K562 (cell line): Measurements from ENCODE around the gene HNF4A. TPM values are rescaled to one million over a fixed set of nuclear protein-coding genes. Genes with fewer than 3 reads are reported as not detected.

Source experiments
- ATAC-seq: fragments of 200-7000 bp; cut with Tn5 transposase; 3 replicates; pipeline ENCODE4 v1.9.1; 2020; ENCODE audit warnings: moderate library complexity
- BruUV-seq: library from RNA; stranded (reverse); fragments of 400-500 nt; replicated peaks from 2 replicates; lab custom pipeline; 2021; lab: Mats Ljungman, UMichigan
- CTCF ChIA-PET: fragments of 300-600 bp; formaldehyde crosslinking; extraction: SDS; loops from one replicate; lab custom pipeline; 2021; ENCODE audit warnings: low intra/inter-chr PET ratio; lab: Yijun Ruan, JAX
- POLR2A ChIA-PET: fragments of 300-600, 350-650 bp; sonication (Branson Sonifier 250); formaldehyde crosslinking; extraction: SDS; loops from one replicate; lab custom pipeline; 2021; ENCODE audit warnings: antibody characterized with exemption, inconsistent platforms; lab: Yijun Ruan, JAX
- DNase-seq, 4 experiments: peaks; one replicate each; pipeline versions ENCODE4 v3.0.0 to v3.0.0-alpha.2; 2011 to 2018; ENCODE audit warnings: low spot score in 3 of 4, mixed read lengths in 3 of 4; ENCODE audit errors: extremely low read depth in 1 of 4
- FAIRE-seq: peaks from 2 replicates; lab custom pipeline; 2011; peaks lifted over from hg19 to GRCh38; lab: Jason Lieb, UNC
- H2AFZ ChIP-seq: 2 replicates; pipeline ENCODE4 v1.6.0; 2011; ENCODE audit warnings: low read depth, low read length, control low read depth, inconsistent platforms
- H3K27ac ChIP-seq: fragments of 200-600 bp; 3 replicates; pipeline ENCODE4 v1.8.0; 2011; ENCODE audit warnings: low read depth, mild to moderate bottlenecking, control low read depth, inconsistent platforms, low read length, moderate library complexity, mixed read lengths; ENCODE audit errors: extremely low read depth
- H3K27me3 ChIP-seq, 2 experiments: fragments of 300-600 bp in 1 of 2; 2 replicates in 1 of 2; 3 replicates in 1 of 2; pipeline versions ENCODE4 v1.6.0 to v1.8.0; 2011; ENCODE audit warnings: inconsistent platforms in 2 of 2, low read length in 2 of 2, mild to moderate bottlenecking in 1 of 2, mixed read lengths in 1 of 2, moderate library complexity in 1 of 2; ENCODE audit not compliant: control insufficient read depth in 2 of 2, insufficient read depth in 2 of 2
- H3K36me3 ChIP-seq: fragments of 300-600 bp; 3 replicates; pipeline ENCODE4 v1.8.0; 2011; ENCODE audit warnings: mild to moderate bottlenecking, low read length, inconsistent platforms; ENCODE audit not compliant: control insufficient read depth, insufficient read depth
- H3K4me1 ChIP-seq, 2 experiments: fragments of 200-600 bp in 1 of 2; replicated peaks in 1 of 2; 2 replicates in 1 of 2; 3 replicates in 1 of 2; pipeline versions ENCODE4 v1.5.1 to v1.8.0; 2011; ENCODE audit warnings: inconsistent platforms in 2 of 2, low read length in 2 of 2, mild to moderate bottlenecking in 1 of 2, mixed read lengths in 1 of 2, moderate library complexity in 1 of 2; ENCODE audit not compliant: control insufficient read depth in 2 of 2, insufficient read depth in 2 of 2
- H3K4me2 ChIP-seq: 2 replicates; pipeline ENCODE4 v1.6.1; 2011; ENCODE audit warnings: low read length, control low read depth, inconsistent platforms, mixed read lengths; ENCODE audit not compliant: insufficient read depth
- H3K4me3 ChIP-seq: fragments of 200-600 bp; sonication (generic), shearing (Covaris generic); 2 replicates; pipeline ENCODE4 v1.5.1; 2016; ENCODE audit warnings: control low read depth, inconsistent platforms
- H3K79me2 ChIP-seq: fragments of 200-600 bp; 3 replicates; pipeline ENCODE4 v1.8.0; 2011; ENCODE audit warnings: low read length, inconsistent platforms; ENCODE audit not compliant: control insufficient read depth, insufficient read depth
- H3K9ac ChIP-seq, 2 experiments: 2 replicates each; pipeline versions ENCODE4 v1.6.0 to v1.6.1; 2011; ENCODE audit warnings: low read depth in 2 of 2, low read length in 2 of 2, control low read depth in 1 of 2, inconsistent platforms in 1 of 2, mild to moderate bottlenecking in 1 of 2, mixed read lengths in 1 of 2; ENCODE audit not compliant: insufficient read depth in 1 of 2
- H3K9me1 ChIP-seq: one replicate; pipeline ENCODE4 v1.6.0; 2011; ENCODE audit warnings: inconsistent platforms, mild to moderate bottlenecking, low read length, moderate library complexity; ENCODE audit not compliant: control insufficient read depth, insufficient read depth
- H3K9me3 ChIP-seq: replicated peaks from 2 replicates; pipeline ENCODE4 v1.5.1; 2011; ENCODE audit warnings: low read depth, low read length, inconsistent platforms; ENCODE audit not compliant: control insufficient read depth, insufficient read depth
- H4K20me1 ChIP-seq: replicated peaks from 2 replicates; pipeline ENCODE4 v1.6.1; 2011; ENCODE audit warnings: low read length, inconsistent platforms, mixed read lengths; ENCODE audit not compliant: control insufficient read depth, insufficient read depth
- AFF4 ChIP-seq: sonication (generic); formaldehyde crosslinking; IDR thresholded peaks from 2 replicates; pipeline ENCODE4 v1.8.0; 2023; ENCODE audit warnings: mild to moderate bottlenecking, missing genetic modification reagents
- ATF3 ChIP-seq, 2 experiments: fragments of 450-650 bp in 1 of 2; sonication (generic) in 1 of 2; formaldehyde crosslinking in 1 of 2; IDR thresholded peaks in 1 of 2; conservative IDR thresholded peaks in 1 of 2; 2 replicates each; pipeline versions ENCODE4 v1.6.1 to v1.8.1; 2016 to 2023; ENCODE audit warnings: mild to moderate bottlenecking in 2 of 2, moderate library complexity in 2 of 2, inconsistent platforms in 1 of 2, missing genetic modification reagents in 1 of 2
- ATF7 ChIP-seq: fragments of 450-650 bp; IDR thresholded peaks from 2 replicates; pipeline ENCODE4 v1.7.1; 2014; ENCODE audit warnings: mild to moderate bottlenecking, moderate library complexity
- CC2D1A ChIP-seq: fragments of 450-650 bp; IDR thresholded peaks from 2 replicates; pipeline ENCODE4 v1.6.1; 2017; ENCODE audit warnings: mild to moderate bottlenecking
- CEBPB ChIP-seq: fragments of 450-650 bp; IDR thresholded peaks from 2 replicates; pipeline ENCODE4 v1.6.1; 2016; ENCODE audit warnings: missing genetic modification characterization, missing compliant biosample characterization
- CHD1 ChIP-seq: fragments of 200-600 bp; sonication (generic); IDR thresholded peaks from one replicate; pipeline ENCODE4 v1.6.1; 2012; ENCODE audit warnings: mild to moderate bottlenecking, moderate library complexity, low read length, inconsistent platforms
- MBD1 ChIP-seq: fragments of 250-450 bp; sonication (Bioruptor Pico); IDR thresholded peaks from 2 replicates; pipeline ENCODE4 v1.8.0; 2022; ENCODE audit warnings: inconsistent platforms
- PHF8 ChIP-seq: fragments of 200-600 bp; sonication (generic); IDR thresholded peaks from 2 replicates; pipeline ENCODE4 v1.6.1; 2012; ENCODE audit warnings: mixed run types, mild to moderate bottlenecking, inconsistent platforms, low read length, moderate library complexity, borderline replicate concordance
- PURB ChIP-seq: sonication (generic); formaldehyde crosslinking; IDR thresholded peaks from 2 replicates; pipeline ENCODE4 v1.9.0; 2021; ENCODE audit warnings: low read depth, mild to moderate bottlenecking, missing genetic modification reagents
- SP1 ChIP-seq: sonication (generic); formaldehyde crosslinking; IDR thresholded peaks from 2 replicates; pipeline ENCODE4 v1.8.1; 2022; ENCODE audit warnings: mild to moderate bottlenecking, missing genetic modification reagents
- TAF1 ChIP-seq: IDR thresholded peaks from 2 replicates; pipeline ENCODE4 v1.6.1; 2011; ENCODE audit warnings: mild to moderate bottlenecking, low read length, moderate library complexity; ENCODE audit not compliant: insufficient read depth, control insufficient read depth, severe bottlenecking; ENCODE audit errors: extremely low read depth
- USF2 ChIP-seq: sonication (generic); formaldehyde crosslinking; IDR thresholded peaks from 2 replicates; pipeline ENCODE4 v1.5.0; 2020; ENCODE audit warnings: missing genetic modification reagents
- WGBS: fragments of 100-300 bp; shearing (Covaris generic); methylation state at CpG from one replicate; pipeline ENCODE4 v1.1.6; 2016; ENCODE audit warnings: low coverage, mixed read lengths; ENCODE audit not compliant: insufficient coverage; ENCODE audit errors: missing lambda C conversion rate; 5-methylcytosine and 5-hydroxymethylcytosine counted together
- in situ Hi-C: fragments of 300-500 bp; cut with MboI; formaldehyde crosslinking; loops from 4 replicates; pipeline ENCODE4 v1.15.0; 2018; ENCODE audit warnings: inconsistent platforms, mixed read lengths
- intact Hi-C: fragments of 100-400 bp; cut with micrococcal nuclease; formaldehyde crosslinking; loops from 2 replicates; pipeline ENCODE4 v1.14.2; 2022
- polyA plus RNA-seq, 8 experiments: library from polyadenylated mRNA; depleted of rRNA in 4 of 8; stranded (reverse) in 5 of 8; unstranded in 3 of 8; fragments of >200 nt; fragmentation: Nextera tagmentation in 2 of 8; fragmentation: Illumina TruSeq in 1 of 8; extraction: Ambion mirVana in 2 of 8; extraction: Trizol in 1 of 8; gene quantifications; 2 replicates each; pipeline versions ENCODE4 v1.2.1 to v1.2.3, GENCODE V29; 2011 to 2014; ENCODE audit warnings: inconsistent platforms in 1 of 8, missing spikeins in 1 of 8
- total RNA-seq, 7 experiments: library from RNA; depleted of rRNA in 6 of 7; stranded (reverse); fragments of >200 nt in 6 of 7; fragmentation: Illumina TruSeq in 2 of 7; extraction: Trizol in 2 of 7; gene quantifications; 2 replicates each; pipeline versions ENCODE4 v1.2.1 to v1.2.3, GENCODE V29; 2011 to 2021; ENCODE audit warnings: low replicate concordance in 1 of 7

Gene HNF4A
- total and polyA plus RNA-seq, 9 of the 15 experiments (the other 6 are each of a cell fraction or from before 2014, with no cell fraction given), result 0.03 to 0.27 (median 0.08) TPM; not detected in 5

GRCh38 chr20:44348168-44348659 lies 7.3 kb upstream of the HNF4A start:
- no peak overlapping the region for H3K4me2 ChIP-seq
- no peaks in the 10 kb centered on the region for H3K9me1 ChIP-seq
- DNase-seq (no peak), FAIRE-seq (no peak), ATAC-seq (no peak)
- H3K9ac ChIP-seq, result no peak overlapping the region
- no peaks in the 10 kb centered on the region for H3K9me3 ChIP-seq
- peaks cover 9 to 26% of the 10 kb centered on the region in 2 experiments; a peak in 3 of 5 replicates for H3K27me3 ChIP-seq
- H3K79me2 ChIP-seq, result no peaks in the 10 kb centered on the region
- H3K4me3 ChIP-seq, result no peak overlapping the region
- intact Hi-C loops, result no loop called here
- ChIA-PET POLR2A (interaction anchor here (0.7 kb wide), 1 partner anchor 96 kb away, joined by 4 read pairs; no protein-coding TSS in a partner anchor), CTCF (no interaction called here)
- no peaks in the 10 kb centered on the region for H3K4me1 ChIP-seq
- H4K20me1 ChIP-seq, result no peaks in the 10 kb centered on the region
- no peaks in the 10 kb centered on the region for H3K36me3 ChIP-seq
- H3K27ac ChIP-seq, result no peak overlapping the region
- no peak overlapping the region for H2AFZ ChIP-seq
- WGBS, result 2% methylated on average over 4 of the region's 4 CpGs
- in situ Hi-C loops, result no loop called here
- BruUV-seq, result no TSS peak
- TF ChIP-seq PHF8 (no peak), PURB (CRISPR knock-in tag) (no peak), TAF1 (no peak), ATF3 (IDR thresholded peaks at IDR 0.05) (no peak), ATF3 (CRISPR knock-in tag; conservative IDR thresholded peaks at IDR 0.05) (no peak), ATF7 (no peak), CC2D1A (no peak), SP1 (no peak), MBD1 (CRISPR knock-in tag) (no peak), AFF4 (no peak), USF2 (no peak), CEBPB (no peak), CHD1 (no peak)
